Loucy (cell line): ENCODE measurements around the gene UCP3.

Experiments used
- CTCF ChIP-seq: fragments of 200-600 bp; sonication (generic); conservative IDR thresholded peaks from 2 replicates; pipeline ENCODE4 v1.5.1; 2014; ENCODE audit warnings: mild to moderate bottlenecking, antibody characterized with exemption, low read length
- EZH2phosphoT487 ChIP-seq: fragments of 200-600 bp; IDR thresholded peaks from 2 replicates; pipeline ENCODE4 v1.6.1; 2018; ENCODE audit warnings: antibody characterized with exemption, mild to moderate bottlenecking, moderate library complexity, borderline replicate concordance

- TF ChIP-seq CTCF (peak; percentile 25; the same call in 1 of the 2 replicates), EZH2phosphoT487 (no peak)
These were observed 24.2 kb upstream of the UCP3 start for GRCh38 chr11:74033046-74033445.
